OCI-LY7 (cell line): ENCODE measurements around the gene GTPBP6.

Experiments used
- CTCF ChIP-seq: fragments of 200-600 bp; sonication (generic); conservative IDR thresholded peaks from 2 replicates; pipeline ENCODE4 v1.5.1; 2014; ENCODE audit warnings: mild to moderate bottlenecking, antibody characterized with exemption, low read length, moderate library complexity, mixed read lengths
- EZH2phosphoT487 ChIP-seq: fragments of 200-600 bp; sonication (generic); IDR thresholded peaks from 2 replicates; pipeline ENCODE4 v1.6.1; 2018; ENCODE audit warnings: low read depth, borderline replicate concordance, mild to moderate bottlenecking, mixed run types, antibody characterized with exemption, low read length, moderate library complexity, mixed read lengths

DNA sequence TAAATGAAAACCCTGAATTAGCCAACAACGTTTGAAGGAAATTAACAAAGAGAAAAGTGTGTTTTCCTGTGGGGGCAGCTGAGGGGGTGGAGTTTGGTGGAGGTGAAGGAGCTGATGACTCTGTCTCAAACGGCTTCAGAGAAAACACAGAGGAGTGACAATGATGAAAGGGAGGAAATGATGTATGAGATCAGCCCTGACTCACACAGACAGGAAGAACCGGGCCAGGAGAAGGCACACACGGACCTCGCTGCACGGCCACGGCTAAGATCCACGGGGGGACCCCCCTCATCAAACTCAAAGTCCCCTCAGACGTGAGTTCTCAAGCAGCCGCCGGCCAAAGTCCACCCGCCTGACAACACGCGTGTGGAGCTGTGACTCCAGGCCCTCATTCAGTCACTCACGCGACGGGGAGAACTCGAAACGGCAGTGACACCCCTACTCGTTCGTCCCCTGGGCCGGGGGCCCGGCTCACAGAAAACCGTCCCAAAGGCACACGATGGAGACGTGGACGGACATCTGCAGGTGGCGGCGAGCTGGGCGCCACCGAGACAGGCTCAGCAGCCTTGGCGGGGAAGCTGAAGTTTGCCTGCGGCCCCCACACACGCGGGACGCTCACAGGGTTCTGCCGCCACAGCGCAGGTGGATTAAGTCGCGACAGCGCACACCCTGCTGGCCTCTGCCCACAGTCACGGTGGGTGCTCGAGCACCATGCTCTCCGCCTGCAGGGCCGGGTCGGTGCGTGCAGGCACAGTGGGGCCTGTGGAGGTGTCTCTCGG lies 39.3 kb upstream of the GTPBP6 start:
- TF ChIP-seq CTCF (no peak), EZH2phosphoT487 (no peak)
